ENCODE results near the gene MLKL.

MLKL gene

GRCh38 chr16:74667255-74667700 lies 33.4 kb downstream of the MLKL start:
- Histone ChIP-seq H2AFZ (ENCODE audit: low read length) (peak overlapping the region; percentile 99), H3K4me2 (ENCODE audit: low read length) (peak overlapping the region; percentile 65), H3K9me3 (ENCODE audit: low read length) (peaks cover 11% of the 10 kb centered on the region; the same call in 1 of the 2 replicates), H3K79me2 (ENCODE audit: insufficient read depth, low read length) (peaks cover 32% of the 10 kb centered on the region), H3K36me3 (ENCODE audit: insufficient read depth, low read length) (peaks cover 37% of the 10 kb centered on the region), H3K9me2 (ENCODE audit: low read depth, low read length) (no peaks in the 10 kb centered on the region), H3K27me3 (ENCODE audit: insufficient read depth, low read length) (no peaks in the 10 kb centered on the region), H3K4me1 (ENCODE audit: insufficient read depth, low read length, severe bottlenecking) (peaks cover 26% of the 10 kb centered on the region), H3K4me3 (ENCODE audit: low read depth, low read length, poor library complexity, severe bottlenecking) (peak overlapping the region; percentile 89), H4K20me1 (ENCODE audit: insufficient read depth, low read length) (no peaks in the 10 kb centered on the region), H3F3A (ENCODE audit: insufficient read depth, low read length) (no peaks in the 10 kb centered on the region), H3K9ac (ENCODE audit: low read length) (peak overlapping the region; percentile 67), H3K27ac (ENCODE audit: low read depth, low read length, poor library complexity, severe bottlenecking) (peak overlapping the region; percentile 39)
- TF ChIP-seq EZH2 (IDR thresholded peaks at IDR 0.05; ENCODE audit: borderline replicate concordance, low read length) (no peak), CTCF (IDR thresholded peaks at IDR 0.05; ENCODE audit: low read length) (no peak)

- Histone ChIP-seq H3K9me3 (ENCODE audit: low read length) (peaks cover 11% of the 10 kb centered on the region; the same call in 1 of the 2 replicates), H3K79me2 (ENCODE audit: insufficient read depth, low read length) (peaks cover 38% of the 10 kb centered on the region), H4K20me1 (ENCODE audit: insufficient read depth, low read length) (no peaks in the 10 kb centered on the region), H3F3A (ENCODE audit: insufficient read depth, low read length) (no peaks in the 10 kb centered on the region), H3K4me3 (ENCODE audit: low read depth, low read length, poor library complexity, severe bottlenecking) (peak within 1 kb of the TSS; percentile 89), H3K9ac (ENCODE audit: low read length) (peak within 1 kb of the TSS; percentile 98), H3K4me2 (ENCODE audit: low read length) (peak within 1 kb of the TSS; percentile 69), H3K27ac (ENCODE audit: low read depth, low read length, poor library complexity, severe bottlenecking) (peak within 1 kb of the TSS; percentile 64), H2AFZ (ENCODE audit: low read length) (peak within 1 kb of the TSS; percentile 99), H3K9me2 (ENCODE audit: low read depth, low read length) (no peaks in the 10 kb centered on the region), H3K27me3 (ENCODE audit: insufficient read depth, low read length) (no peaks in the 10 kb centered on the region), H3K4me1 (ENCODE audit: insufficient read depth, low read length, severe bottlenecking) (peaks cover 26% of the 10 kb centered on the region), H3K36me3 (ENCODE audit: insufficient read depth, low read length) (peaks cover 43% of the 10 kb centered on the region)
- TF ChIP-seq CTCF (IDR thresholded peaks at IDR 0.05; ENCODE audit: low read length) (no peak), EZH2 (IDR thresholded peaks at IDR 0.05; ENCODE audit: borderline replicate concordance, low read length) (no peak)
Observed at GRCh38 chr16:74666425-74667254, 34.0 kb downstream of the MLKL start, which contains the start of gene RFWD3. RFWD3 (minus strand) TSS chr16:74666877; CDS start chr16:74661449, 5,428 bp downstream.

- peak overlapping the region; percentile 69 for H3K4me2 ChIP-seq (ENCODE audit: low read length)
- H3K27ac ChIP-seq (ENCODE audit: low read depth, low read length, poor library complexity, severe bottlenecking) = peak overlapping the region; percentile 64
- peaks cover 44% of the 10 kb centered on the region for H3K79me2 ChIP-seq (ENCODE audit: insufficient read depth, low read length)
- peaks cover 11% of the 10 kb centered on the region; the same call in 1 of the 2 replicates for H3K9me3 ChIP-seq (ENCODE audit: low read length)
- TF ChIP-seq EZH2 (IDR thresholded peaks at IDR 0.05; ENCODE audit: borderline replicate concordance, low read length) (no peak), CTCF (IDR thresholded peaks at IDR 0.05; ENCODE audit: low read length) (no peak)
- peaks cover 50% of the 10 kb centered on the region for H3K36me3 ChIP-seq (ENCODE audit: insufficient read depth, low read length)
- no peaks in the 10 kb centered on the region for H3F3A ChIP-seq (ENCODE audit: insufficient read depth, low read length)
- peak overlapping the region; percentile 98 for H3K9ac ChIP-seq (ENCODE audit: low read length)
- H2AFZ ChIP-seq (ENCODE audit: low read length) = no peak overlapping the region
- no peaks in the 10 kb centered on the region for H3K9me2 ChIP-seq (ENCODE audit: low read depth, low read length)
- H3K4me1 ChIP-seq (ENCODE audit: insufficient read depth, low read length, severe bottlenecking) = peaks cover 26% of the 10 kb centered on the region
- peak overlapping the region; percentile 89 for H3K4me3 ChIP-seq (ENCODE audit: low read depth, low read length, poor library complexity, severe bottlenecking)
- no peaks in the 10 kb centered on the region for H3K27me3 ChIP-seq (ENCODE audit: insufficient read depth, low read length)
- no peaks in the 10 kb centered on the region for H4K20me1 ChIP-seq (ENCODE audit: insufficient read depth, low read length)
Observed at GRCh38 chr16:74666010-74666421, 34.6 kb downstream of the MLKL start.

Data from OCI-LY1 (cell line).